Liver (tissue), 9 donors: ENCODE results near the gene NSUN4. TPM values are rescaled to one million over a fixed set of nuclear protein-coding genes. Genes with fewer than 3 reads are reported as not detected.

Experiments used
- DNase-seq: peaks from one replicate; pipeline ENCODE4 v3.0.0-alpha.2; 2017; ENCODE audit warnings: low spot score
- H3K27ac ChIP-seq, 2 donors: one replicate each; pipeline ENCODE4 v1.7.0; 2013; ENCODE audit warnings: inconsistent platforms in 2 of 2, low read length in 2 of 2, control low read depth in 1 of 2, low read depth in 1 of 2, mild to moderate bottlenecking in 1 of 2
- H3K27me3 ChIP-seq, 4 donors: one replicate each; pipeline versions ENCODE4 v1.6.1 to v1.7.0; 2013; ENCODE audit warnings: low read length in 3 of 4, inconsistent platforms in 1 of 4, mild to moderate bottlenecking in 1 of 4, moderate library complexity in 1 of 4; ENCODE audit not compliant: control insufficient read depth in 4 of 4, insufficient read depth in 4 of 4
- H3K36me3 ChIP-seq, 4 donors: one replicate each; pipeline versions ENCODE4 v1.6.1 to v1.7.0; 2013; ENCODE audit warnings: low read length in 3 of 4, mild to moderate bottlenecking in 3 of 4, low read depth in 1 of 4, moderate library complexity in 1 of 4; ENCODE audit not compliant: control insufficient read depth in 4 of 4, insufficient read depth in 3 of 4
- H3K4me1 ChIP-seq, 4 donors: one replicate each; pipeline versions ENCODE4 v1.6.1 to v1.7.0; 2013; ENCODE audit warnings: low read length in 3 of 4, mild to moderate bottlenecking in 3 of 4, moderate library complexity in 1 of 4; ENCODE audit not compliant: control insufficient read depth in 4 of 4, insufficient read depth in 4 of 4
- H3K4me3 ChIP-seq, 3 donors: one replicate each; pipeline versions ENCODE4 v1.6.1 to v1.7.0; 2013; ENCODE audit warnings: low read length in 3 of 3, control low read depth in 1 of 3, low read depth in 1 of 3, mild to moderate bottlenecking in 1 of 3
- H3K9ac ChIP-seq, 2 donors: one replicate each; pipeline ENCODE4 v1.7.0; 2013; ENCODE audit warnings: low read length in 2 of 2, mild to moderate bottlenecking in 2 of 2, moderate library complexity in 2 of 2, control low read depth in 1 of 2, low read depth in 1 of 2
- H3K9me3 ChIP-seq, 4 donors: one replicate each; pipeline versions ENCODE4 v1.6.1 to v1.7.0; 2013; ENCODE audit warnings: low read length in 3 of 4; ENCODE audit not compliant: control insufficient read depth in 4 of 4
- EGR1 ChIP-seq, 2 donors: IDR thresholded peaks; 2 replicates each; pipeline ENCODE4 v1.6.1; 2016 to 2018; ENCODE audit warnings: antibody characterized with exemption in 2 of 2, low read depth in 2 of 2
- FOXA1 ChIP-seq: IDR thresholded peaks from 2 replicates; pipeline ENCODE4 v1.6.1; 2016; ENCODE audit warnings: antibody characterized with exemption
- FOXA2 ChIP-seq: IDR thresholded peaks from 2 replicates; pipeline ENCODE4 v1.6.1; 2016; ENCODE audit warnings: antibody characterized with exemption
- GABPA ChIP-seq, 2 donors: IDR thresholded peaks in 1 of 2; conservative IDR thresholded peaks in 1 of 2; 2 replicates each; pipeline ENCODE4 v1.6.1; 2016; ENCODE audit warnings: antibody characterized with exemption in 2 of 2, mild to moderate bottlenecking in 1 of 2, moderate library complexity in 1 of 2
- HNF4A ChIP-seq, 2 donors: conservative IDR thresholded peaks; 2 replicates each; pipeline ENCODE4 v1.6.1; 2016; ENCODE audit warnings: antibody characterized with exemption in 2 of 2, mild to moderate bottlenecking in 2 of 2
- HNF4G ChIP-seq: IDR thresholded peaks from 2 replicates; pipeline ENCODE4 v1.6.1; 2016; ENCODE audit warnings: antibody characterized with exemption
- JUND ChIP-seq, 2 donors: IDR thresholded peaks; 2 replicates each; pipeline ENCODE4 v1.6.1; 2016; ENCODE audit warnings: antibody characterized with exemption in 2 of 2
- MAX ChIP-seq: IDR thresholded peaks from 2 replicates; pipeline ENCODE4 v1.6.1; 2016; ENCODE audit warnings: antibody characterized with exemption
- NR2F2 ChIP-seq: IDR thresholded peaks from 2 replicates; pipeline ENCODE4 v1.6.1; 2016; ENCODE audit warnings: antibody characterized with exemption
- RAD21 ChIP-seq, 2 donors: IDR thresholded peaks; 2 replicates each; pipeline ENCODE4 v1.6.1; 2016; ENCODE audit warnings: antibody characterized with exemption in 2 of 2, mild to moderate bottlenecking in 2 of 2
- RXRA ChIP-seq, 2 donors: IDR thresholded peaks; 2 replicates each; pipeline ENCODE4 v1.6.1; 2017 to 2018; ENCODE audit warnings: antibody characterized with exemption in 2 of 2, mild to moderate bottlenecking in 1 of 2
- SP1 ChIP-seq: IDR thresholded peaks from 2 replicates; pipeline ENCODE4 v1.6.1; 2018; ENCODE audit warnings: antibody characterized with exemption, mild to moderate bottlenecking
- TAF1 ChIP-seq: conservative IDR thresholded peaks from 2 replicates; pipeline ENCODE4 v1.6.1; 2016; ENCODE audit warnings: antibody characterized with exemption, mild to moderate bottlenecking
- YY1 ChIP-seq: IDR thresholded peaks from 2 replicates; pipeline ENCODE4 v1.6.1; 2016; ENCODE audit warnings: antibody characterized with exemption, mild to moderate bottlenecking
- ZBTB33 ChIP-seq: IDR thresholded peaks from 2 replicates; pipeline ENCODE4 v1.6.1; 2016; ENCODE audit warnings: antibody characterized with exemption
- WGBS: extraction: QIAGEN DNeasy Blood & Tissue Kit; methylation state at CpG from one replicate; pipeline ENCODE4 v1.1.7; 2013; 5-methylcytosine and 5-hydroxymethylcytosine counted together
- polyA plus RNA-seq, 2 donors: library from polyadenylated mRNA; stranded (reverse) in 1 of 2; unstranded in 1 of 2; fragments of 200-250 nt in 1 of 2; fragments of >200 nt in 1 of 2; fragmentation: Nextera tagmentation in 1 of 2; extraction: Ambion mirVana in 1 of 2; gene quantifications; one replicate each; pipeline versions ENCODE4 v1.2.1 to v1.2.3, GENCODE V29; 2013 to 2015
- total RNA-seq, 2 donors: library from RNA; depleted of rRNA; stranded (reverse); fragments of >200 nt; gene quantifications; one replicate each; pipeline ENCODE4 v1.2.3, GENCODE V29; 2014
- TF ChIP-seq, protein P1 (sequence below): IDR thresholded peaks from 2 replicates; pipeline ENCODE4 v1.6.1; 2016; ENCODE audit warnings: antibody characterized with exemption
- TF ChIP-seq, protein P2 (sequence below): fragments of 150-350 bp; IDR thresholded peaks from 2 replicates; pipeline ENCODE4 v1.5.1; 2017; ENCODE audit warnings: improper control_type of control experiment, low read depth, low read length; ENCODE audit not compliant: missing input control
- TF ChIP-seq, protein P3 (sequence below): IDR thresholded peaks from 2 replicates; pipeline ENCODE4 v1.6.1; 2016; ENCODE audit warnings: antibody characterized with exemption, mild to moderate bottlenecking
- donor health status: healthy.
- donor health status: healthy.
- donor health status: healthy.
- donor health status: healthy.
- donor health status: healthy.

NSUN4 gene
- total and polyA plus RNA-seq, 4 donors = 7.0 to 17.2 (median 12.0) TPM

DNA sequence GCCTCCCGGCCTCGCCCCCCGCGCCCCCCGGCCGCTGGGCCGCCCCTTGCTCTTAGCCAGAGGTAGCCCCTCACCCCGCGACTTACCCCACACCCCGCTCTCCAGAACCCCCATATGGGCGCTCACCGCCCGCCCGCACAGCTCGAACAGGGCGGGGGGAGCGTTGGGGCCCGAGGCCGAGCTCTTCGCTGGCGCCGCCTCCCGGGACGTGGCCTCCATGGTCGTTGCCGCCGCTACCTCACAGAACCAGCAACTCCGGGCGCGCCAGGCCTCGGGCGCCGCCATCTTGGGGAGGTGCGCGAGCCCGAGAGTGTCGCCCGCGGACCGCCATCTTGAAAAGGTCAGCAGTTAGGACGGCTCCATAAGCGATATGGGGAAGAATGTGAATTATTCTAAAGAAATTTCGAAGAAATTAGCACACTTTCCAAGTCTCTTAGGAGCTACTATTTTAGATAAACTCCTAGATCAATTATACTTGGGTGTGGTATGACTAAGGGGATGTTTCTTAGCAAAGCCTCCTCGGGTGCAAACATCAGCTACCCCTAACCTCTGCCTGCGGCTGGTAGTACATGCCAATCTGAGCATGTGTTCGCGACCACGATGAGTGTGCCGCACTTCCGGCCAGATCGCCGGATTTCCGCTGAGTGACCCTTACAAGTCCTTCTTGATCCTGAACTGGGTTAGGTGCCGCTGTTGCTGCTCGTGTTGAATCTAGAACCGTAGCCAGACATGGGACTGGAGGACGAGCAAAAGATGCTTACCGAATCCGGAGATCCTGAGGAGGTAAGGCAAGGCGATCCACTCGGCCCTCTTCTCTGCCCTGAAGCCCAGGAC is 37.4 kb upstream of the NSUN4 start, which contains the start of the genes LRRC41 and UQCRH:
LRRC41 (minus strand) TSS at position 579 of the 834 bp plus-strand sequence; CDS start at position 285, 294 bp downstream.
UQCRH (plus strand) TSS at position 661 of the 834 bp plus-strand sequence; CDS start at position 730, 69 bp downstream.
- H3K27me3 ChIP-seq = no peaks in the 10 kb centered on the region
- TF ChIP-seq HNF4G = no peak
- TF ChIP-seq MAX = peak; percentile 86
- peak; percentile 87 to 95 for TF ChIP-seq GABPA (IDR thresholded peaks at IDR 0.05 in 1 of 2, conservative IDR thresholded peaks at IDR 0.05 in 1 of 2)
- TF ChIP-seq RAD21 (IDR thresholded peaks at IDR 0.05) = no peak
- TF ChIP-seq, protein P1, sequence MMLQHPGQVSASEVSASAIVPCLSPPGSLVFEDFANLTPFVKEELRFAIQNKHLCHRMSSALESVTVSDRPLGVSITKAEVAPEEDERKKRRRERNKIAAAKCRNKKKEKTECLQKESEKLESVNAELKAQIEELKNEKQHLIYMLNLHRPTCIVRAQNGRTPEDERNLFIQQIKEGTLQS = peak; percentile 21
- peak; percentile 100 for TF ChIP-seq YY1
- no peak for TF ChIP-seq FOXA2
- peak; percentile 93 for TF ChIP-seq NR2F2
- TF ChIP-seq, protein P2, sequence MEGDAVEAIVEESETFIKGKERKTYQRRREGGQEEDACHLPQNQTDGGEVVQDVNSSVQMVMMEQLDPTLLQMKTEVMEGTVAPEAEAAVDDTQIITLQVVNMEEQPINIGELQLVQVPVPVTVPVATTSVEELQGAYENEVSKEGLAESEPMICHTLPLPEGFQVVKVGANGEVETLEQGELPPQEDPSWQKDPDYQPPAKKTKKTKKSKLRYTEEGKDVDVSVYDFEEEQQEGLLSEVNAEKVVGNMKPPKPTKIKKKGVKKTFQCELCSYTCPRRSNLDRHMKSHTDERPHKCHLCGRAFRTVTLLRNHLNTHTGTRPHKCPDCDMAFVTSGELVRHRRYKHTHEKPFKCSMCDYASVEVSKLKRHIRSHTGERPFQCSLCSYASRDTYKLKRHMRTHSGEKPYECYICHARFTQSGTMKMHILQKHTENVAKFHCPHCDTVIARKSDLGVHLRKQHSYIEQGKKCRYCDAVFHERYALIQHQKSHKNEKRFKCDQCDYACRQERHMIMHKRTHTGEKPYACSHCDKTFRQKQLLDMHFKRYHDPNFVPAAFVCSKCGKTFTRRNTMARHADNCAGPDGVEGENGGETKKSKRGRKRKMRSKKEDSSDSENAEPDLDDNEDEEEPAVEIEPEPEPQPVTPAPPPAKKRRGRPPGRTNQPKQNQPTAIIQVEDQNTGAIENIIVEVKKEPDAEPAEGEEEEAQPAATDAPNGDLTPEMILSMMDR = no peak
- TF ChIP-seq FOXA1 = no peak
- peak in 1 of 2 donors; percentile 53 for TF ChIP-seq RXRA (IDR thresholded peaks at IDR 0.05)
- peak; percentile 67 for TF ChIP-seq SP1
- peak in 1 of 2 donors; percentile 13 for TF ChIP-seq HNF4A (conservative IDR thresholded peaks at IDR 0.05)
- peak; percentile 84 for TF ChIP-seq TAF1
- no peak for TF ChIP-seq ZBTB33
- peak; percentile 27 to 37 for TF ChIP-seq EGR1 (IDR thresholded peaks at IDR 0.05; ENCODE audit: low read depth in 2 of 2)
- TF ChIP-seq, protein P3, sequence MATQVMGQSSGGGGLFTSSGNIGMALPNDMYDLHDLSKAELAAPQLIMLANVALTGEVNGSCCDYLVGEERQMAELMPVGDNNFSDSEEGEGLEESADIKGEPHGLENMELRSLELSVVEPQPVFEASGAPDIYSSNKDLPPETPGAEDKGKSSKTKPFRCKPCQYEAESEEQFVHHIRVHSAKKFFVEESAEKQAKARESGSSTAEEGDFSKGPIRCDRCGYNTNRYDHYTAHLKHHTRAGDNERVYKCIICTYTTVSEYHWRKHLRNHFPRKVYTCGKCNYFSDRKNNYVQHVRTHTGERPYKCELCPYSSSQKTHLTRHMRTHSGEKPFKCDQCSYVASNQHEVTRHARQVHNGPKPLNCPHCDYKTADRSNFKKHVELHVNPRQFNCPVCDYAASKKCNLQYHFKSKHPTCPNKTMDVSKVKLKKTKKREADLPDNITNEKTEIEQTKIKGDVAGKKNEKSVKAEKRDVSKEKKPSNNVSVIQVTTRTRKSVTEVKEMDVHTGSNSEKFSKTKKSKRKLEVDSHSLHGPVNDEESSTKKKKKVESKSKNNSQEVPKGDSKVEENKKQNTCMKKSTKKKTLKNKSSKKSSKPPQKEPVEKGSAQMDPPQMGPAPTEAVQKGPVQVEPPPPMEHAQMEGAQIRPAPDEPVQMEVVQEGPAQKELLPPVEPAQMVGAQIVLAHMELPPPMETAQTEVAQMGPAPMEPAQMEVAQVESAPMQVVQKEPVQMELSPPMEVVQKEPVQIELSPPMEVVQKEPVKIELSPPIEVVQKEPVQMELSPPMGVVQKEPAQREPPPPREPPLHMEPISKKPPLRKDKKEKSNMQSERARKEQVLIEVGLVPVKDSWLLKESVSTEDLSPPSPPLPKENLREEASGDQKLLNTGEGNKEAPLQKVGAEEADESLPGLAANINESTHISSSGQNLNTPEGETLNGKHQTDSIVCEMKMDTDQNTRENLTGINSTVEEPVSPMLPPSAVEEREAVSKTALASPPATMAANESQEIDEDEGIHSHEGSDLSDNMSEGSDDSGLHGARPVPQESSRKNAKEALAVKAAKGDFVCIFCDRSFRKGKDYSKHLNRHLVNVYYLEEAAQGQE = peak; percentile 37
- TF ChIP-seq JUND (IDR thresholded peaks at IDR 0.05) = peak; percentile 75 to 80
- WGBS = 1% methylated on average over 61 of the region's 61 CpGs
- DNase-seq = peak; percentile 96
- peak within 1 kb of the TSS; percentile 95 to 96 for H3K27ac ChIP-seq
- peaks cover 6 to 28% (median 20%) of the 10 kb centered on the region in 4 donors for H3K4me1 ChIP-seq
- no peaks in the 10 kb centered on the region for H3K9me3 ChIP-seq
- H3K9ac ChIP-seq = peak within 1 kb of the TSS; percentile 29 to 91
- peaks cover 0 to 1% (median 0%) of the 10 kb centered on the region in 4 donors for H3K36me3 ChIP-seq
- H3K4me3 ChIP-seq = peak within 1 kb of the TSS; percentile 88 to 97 (median 95)
